Body of pancreas (tissue), 4 donors: ENCODE results near the gene LANCL2.

Experiments
- POLR2A ChIP-seq, 3 donors: fragments of 450-650 bp; IDR thresholded peaks; one replicate each; pipeline ENCODE4 v1.6.1; 2016; ENCODE audit warnings: antibody characterized with exemption in 3 of 3, mild to moderate bottlenecking in 2 of 3
- TF ChIP-seq, protein P1 (sequence below), 7 experiments: fragments of 450-650 bp in 4 of 7; fragments of 200-600 bp in 3 of 7; sonication (generic) in 3 of 7; IDR thresholded peaks; one replicate each; pipeline ENCODE4 v1.5.1; 2016 to 2019; ENCODE audit warnings: antibody characterized with exemption in 7 of 7

DNA sequence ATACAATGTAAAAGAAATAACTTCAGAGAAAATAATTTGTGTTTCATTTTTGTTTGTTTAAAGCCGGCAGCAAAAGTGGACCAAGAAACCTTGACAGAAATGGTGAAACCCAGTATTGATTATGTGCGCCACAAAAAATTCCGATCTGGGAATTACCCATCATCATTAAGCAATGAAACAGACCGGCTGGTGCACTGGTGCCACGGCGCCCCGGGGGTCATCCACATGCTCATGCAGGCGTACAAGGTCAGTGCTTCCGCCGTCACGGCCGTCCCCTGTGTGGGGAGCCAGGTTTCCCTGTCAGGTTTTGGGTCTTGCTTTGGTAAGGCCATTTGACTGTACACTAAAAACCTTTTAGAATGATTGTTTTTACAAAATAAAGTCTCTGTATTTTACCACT is 46.7 kb downstream of the LANCL2 start:
- TF ChIP-seq, protein P1, sequence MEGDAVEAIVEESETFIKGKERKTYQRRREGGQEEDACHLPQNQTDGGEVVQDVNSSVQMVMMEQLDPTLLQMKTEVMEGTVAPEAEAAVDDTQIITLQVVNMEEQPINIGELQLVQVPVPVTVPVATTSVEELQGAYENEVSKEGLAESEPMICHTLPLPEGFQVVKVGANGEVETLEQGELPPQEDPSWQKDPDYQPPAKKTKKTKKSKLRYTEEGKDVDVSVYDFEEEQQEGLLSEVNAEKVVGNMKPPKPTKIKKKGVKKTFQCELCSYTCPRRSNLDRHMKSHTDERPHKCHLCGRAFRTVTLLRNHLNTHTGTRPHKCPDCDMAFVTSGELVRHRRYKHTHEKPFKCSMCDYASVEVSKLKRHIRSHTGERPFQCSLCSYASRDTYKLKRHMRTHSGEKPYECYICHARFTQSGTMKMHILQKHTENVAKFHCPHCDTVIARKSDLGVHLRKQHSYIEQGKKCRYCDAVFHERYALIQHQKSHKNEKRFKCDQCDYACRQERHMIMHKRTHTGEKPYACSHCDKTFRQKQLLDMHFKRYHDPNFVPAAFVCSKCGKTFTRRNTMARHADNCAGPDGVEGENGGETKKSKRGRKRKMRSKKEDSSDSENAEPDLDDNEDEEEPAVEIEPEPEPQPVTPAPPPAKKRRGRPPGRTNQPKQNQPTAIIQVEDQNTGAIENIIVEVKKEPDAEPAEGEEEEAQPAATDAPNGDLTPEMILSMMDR (IDR thresholded peaks at IDR 0.05), result no peak
- TF ChIP-seq POLR2A (IDR thresholded peaks at IDR 0.05), result no peak
